ENCODE data around the gene MYO10.

- TF ChIP-seq TAF1 (IDR thresholded peaks at IDR 0.05; ENCODE audit: low read depth) (no peak), FOXM1 (IDR thresholded peaks at IDR 0.05; ENCODE audit: borderline replicate concordance, low read depth) (no peak), TCF12 (IDR thresholded peaks at IDR 0.05; ENCODE audit: low read depth) (no peak), MAX (IDR thresholded peaks at IDR 0.05) (no peak)
These were observed 214.0 kb downstream of the MYO10 start for GRCh38 chr5:16722097-16722495.
